Stimulated activated CD4-positive, alpha-beta T cell treated with anti-CD3 and anti-CD28 coated beads, TNF-alpha, amount 100 ng/mL, for 4 hours (primary cell): ENCODE results near the gene RABGEF1.
A peak's percentile ranks its signal among the peaks of the same experiment; 100 is the strongest.
"Not testable (repeated sequence)": the region's sequence is repeated elsewhere in the genome, so short reads cannot be mapped to it uniquely, and the experiment has no call there.

Experiments
- DNase-seq, 3 experiments: peaks; one replicate each; pipeline ENCODE4 v3.0.0-alpha.2; 2020; ENCODE audit warnings: low read depth in 3 of 3

RABGEF1 gene

DNA sequence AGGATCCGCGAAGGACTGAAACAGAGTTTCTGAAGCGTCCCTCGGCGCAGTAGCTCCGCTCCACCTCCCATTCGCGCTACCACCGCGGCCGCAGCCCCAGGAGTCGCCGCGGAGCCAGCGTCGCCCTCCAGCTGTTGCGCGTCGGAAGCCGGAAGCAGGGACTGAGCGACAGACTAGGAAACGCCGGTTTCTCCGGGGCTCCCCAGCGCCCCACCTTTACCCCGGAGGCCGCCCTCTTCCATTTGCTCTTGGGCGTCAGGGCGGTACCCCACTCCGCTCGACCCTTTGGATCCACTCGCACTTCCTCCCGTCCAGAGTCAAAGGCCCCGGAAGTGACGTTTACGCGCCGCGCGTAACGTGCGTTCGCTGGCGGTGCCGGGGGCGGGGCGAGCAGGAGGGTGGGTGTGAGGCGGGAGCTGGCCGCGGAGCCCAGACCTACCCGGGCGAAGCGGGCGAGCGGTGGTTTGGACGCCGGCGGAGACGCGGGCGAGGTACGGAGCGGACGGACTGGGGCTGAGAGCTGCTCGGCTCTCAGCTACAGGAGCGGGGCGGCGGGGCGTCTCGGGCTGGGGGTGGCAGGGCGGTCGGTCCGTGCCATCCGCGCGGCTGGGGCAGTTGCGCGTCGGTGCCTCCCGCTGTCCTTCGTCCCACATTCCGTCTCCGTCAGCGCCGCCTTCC, at the start of gene RABGEF1:
Gene RABGEF1, plus strand, starts transcription at position 432 of the 678 bp plus-strand sequence. CDS start 31,167 bp downstream, outside the sequence.
- DNase-seq: peak; percentile 91 to 94 (median 91)

DNA sequence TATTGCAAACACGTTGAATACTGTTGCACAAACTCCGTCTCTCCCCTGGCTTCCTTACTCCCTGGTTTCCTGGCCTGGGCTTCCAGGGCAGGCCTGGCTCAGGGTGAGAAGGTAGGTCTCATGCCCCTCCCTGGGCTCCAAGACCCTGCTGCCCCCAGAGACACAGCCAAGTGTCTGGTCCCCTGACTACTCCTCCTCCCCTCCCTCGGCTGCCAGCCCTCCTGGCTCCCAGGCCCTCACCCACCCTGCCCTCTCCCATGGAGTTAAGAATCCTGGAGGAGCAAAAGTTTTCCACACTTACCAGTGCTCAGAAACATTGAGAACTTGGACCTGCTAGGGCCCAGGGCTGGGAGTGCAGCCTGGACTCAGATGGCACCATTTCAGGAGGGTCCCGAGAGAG, 47.2 kb upstream of the RABGEF1 start:
- no peak for DNase-seq

DNA sequence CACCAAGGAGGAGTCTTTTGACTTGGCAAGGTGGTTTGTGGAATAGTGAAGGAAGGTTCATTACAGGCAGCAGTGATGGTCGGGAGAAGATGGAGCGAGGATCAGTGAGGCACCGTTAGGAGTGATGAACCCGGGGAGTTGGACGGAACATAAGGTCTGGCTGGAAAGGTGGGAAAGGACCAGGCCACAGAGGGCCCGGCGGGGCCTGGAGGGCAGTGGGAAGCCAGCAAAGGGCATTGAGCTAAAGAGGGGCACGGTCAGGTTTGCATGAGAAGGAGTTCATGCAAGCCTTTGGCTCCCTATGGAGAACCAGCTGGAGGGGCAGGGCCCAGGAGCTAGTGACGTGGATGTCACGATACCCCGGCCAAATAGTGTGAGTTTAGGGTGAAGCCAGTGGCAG, 46.2 kb upstream of the RABGEF1 start:
- DNase-seq: no peak

DNA sequence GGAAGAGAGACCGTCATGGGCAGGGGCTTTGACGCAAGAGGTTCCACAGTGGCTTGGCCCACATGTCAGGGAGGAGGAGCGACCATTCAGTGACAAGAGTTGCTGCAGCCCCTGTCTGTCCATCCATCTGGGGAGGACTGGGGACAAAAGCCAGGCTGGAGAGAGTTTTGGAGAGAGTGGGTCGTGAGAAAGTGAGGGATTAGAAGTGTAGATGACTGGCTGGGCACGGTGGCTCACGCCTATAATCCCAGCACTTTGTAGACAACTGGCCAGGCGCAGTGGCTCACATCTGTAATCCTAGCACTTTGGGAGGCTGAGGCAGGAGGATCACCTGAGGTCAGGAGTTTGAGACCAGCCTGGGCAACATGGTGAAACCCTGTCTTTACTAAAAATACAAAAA, 45.1 kb upstream of the RABGEF1 start:
- DNase-seq: not testable (repeated sequence)

DNA sequence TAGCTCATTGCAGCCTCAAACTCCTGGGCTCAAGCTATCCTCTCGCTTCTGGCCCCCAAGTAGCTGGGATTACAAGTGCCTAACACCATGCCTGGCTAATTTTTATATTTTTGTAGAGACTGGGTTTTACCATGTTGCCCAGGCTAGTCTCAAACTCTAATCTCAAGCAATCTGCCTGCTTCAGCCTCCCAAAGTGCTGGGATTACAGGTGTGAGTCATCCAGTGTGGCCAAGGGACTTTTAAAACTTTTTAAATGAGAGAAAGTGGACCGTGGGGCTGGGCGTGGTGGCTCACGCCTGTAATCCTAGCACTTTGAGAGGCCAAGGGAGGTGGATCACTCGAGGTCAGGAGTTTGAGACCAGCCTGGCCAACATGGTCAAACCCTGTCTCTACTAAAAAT, 44.4 kb upstream of the RABGEF1 start:
- not testable (repeated sequence) for DNase-seq

DNA sequence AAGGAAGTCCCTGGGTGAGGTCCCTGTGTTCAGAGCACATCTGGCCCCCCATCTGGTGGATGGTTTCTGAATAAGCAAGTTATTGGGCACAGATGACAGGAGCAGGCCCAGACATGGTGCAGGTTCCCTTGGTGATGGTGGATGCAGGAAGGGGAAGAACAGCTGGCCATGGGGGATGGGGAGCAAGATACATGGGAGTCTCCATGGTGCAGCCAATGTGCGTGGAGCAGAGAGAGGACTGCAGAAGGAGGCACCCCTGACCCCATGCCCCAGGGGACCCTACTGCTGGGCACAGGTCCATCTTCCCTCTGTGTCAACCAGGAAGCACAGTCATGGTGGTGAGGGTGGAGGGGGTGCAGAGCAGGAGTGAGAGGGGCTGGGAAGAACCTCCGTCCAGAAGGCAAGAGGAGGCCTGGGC, 43.8 kb upstream of the RABGEF1 start:
- no peak for DNase-seq

DNA sequence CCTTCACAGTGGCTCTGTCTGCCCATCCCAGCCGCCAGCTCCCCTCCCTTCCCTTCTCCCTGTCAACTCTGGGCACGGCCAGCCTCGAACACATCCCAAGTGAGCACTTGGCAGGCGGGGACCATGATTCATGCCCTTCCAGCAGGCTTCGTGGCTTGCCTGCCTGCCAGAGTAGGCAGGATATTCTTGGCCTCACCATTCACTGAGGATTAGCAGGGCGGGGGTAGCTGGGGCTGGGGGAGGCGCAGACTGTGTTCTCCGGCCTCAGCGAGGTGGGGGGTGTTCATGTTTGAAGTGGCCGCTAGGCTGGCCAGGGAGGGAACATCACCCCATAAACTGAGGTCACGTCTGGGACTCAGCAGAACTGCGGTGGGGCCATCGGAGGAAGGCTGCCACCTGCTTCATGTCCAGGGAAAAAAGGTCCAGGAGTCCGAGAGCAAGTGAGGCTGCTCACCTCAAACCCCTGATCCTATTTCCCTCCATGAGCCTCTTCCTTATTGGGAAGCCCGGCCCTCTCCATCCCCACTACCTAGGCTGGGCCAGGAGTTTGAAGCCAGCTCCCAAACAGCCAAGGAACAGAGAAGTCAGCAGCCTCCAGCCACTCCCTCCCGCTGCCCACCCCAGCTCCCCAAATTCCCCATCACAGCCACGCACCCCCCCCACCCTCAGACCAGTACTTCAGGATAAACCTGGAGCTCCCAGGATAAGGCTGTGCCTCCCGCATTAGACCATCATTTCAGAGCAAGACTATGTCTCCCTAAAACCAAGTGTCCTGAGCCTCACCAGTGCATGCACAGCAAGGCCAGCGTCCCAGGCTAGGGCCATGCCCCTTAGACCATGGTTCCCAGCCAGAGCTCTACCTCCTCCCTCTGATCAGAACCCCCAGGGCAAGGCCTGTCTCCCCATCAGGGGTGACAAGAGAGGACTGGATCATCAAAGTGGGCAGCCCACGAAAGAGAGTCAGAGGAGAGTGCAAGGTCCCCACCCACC, 42.8 kb upstream of the RABGEF1 start:
- no peak for DNase-seq

DNA sequence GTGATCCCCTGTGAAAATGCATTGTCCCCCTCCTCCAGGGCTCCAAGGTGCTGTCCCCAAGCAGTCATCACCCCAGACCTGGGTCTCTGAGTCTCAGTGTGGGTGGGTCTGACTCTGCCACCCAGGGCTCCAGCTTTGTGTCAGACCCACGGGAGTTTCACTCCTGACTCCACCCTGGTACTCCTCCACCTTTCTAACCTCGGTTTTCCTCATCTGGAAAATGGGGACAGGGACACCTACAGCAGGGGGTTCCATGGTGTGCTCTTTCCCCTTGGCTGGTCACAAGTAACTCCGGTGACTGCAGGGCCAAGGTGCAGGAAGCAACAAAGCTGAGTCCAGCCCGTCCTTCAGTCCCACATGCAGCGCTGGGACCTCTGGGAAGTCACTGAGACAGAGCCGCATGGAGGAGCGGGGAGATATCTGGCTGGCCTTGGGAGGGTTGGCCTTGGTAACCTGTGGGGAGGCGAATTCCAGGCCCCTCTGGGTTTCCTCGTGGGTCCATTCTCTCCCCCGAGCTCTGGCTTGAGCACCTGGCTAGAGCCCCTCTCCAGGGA, 41.8 kb upstream of the RABGEF1 start:
- DNase-seq: no peak

DNA sequence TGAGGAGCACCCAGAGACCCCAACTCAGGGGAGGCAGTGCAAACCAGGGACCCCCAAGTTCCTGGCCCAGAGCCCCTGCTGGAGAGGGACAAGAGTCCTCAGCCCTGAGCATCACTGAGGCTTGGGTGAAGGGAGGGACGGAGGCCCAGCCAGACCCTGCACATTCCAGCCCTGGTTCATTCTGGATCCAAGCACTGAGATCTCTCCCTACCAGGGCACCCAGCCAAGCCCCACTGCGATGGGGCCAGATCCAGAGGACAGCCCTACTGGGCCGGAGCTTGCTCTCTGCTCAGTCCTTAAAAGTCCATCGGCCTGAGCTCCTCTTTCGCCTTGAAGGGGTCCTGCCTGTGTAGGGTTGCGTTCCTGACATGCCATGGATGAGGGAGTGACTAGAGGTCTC, 40.5 kb upstream of the RABGEF1 start:
- no peak for DNase-seq

DNA sequence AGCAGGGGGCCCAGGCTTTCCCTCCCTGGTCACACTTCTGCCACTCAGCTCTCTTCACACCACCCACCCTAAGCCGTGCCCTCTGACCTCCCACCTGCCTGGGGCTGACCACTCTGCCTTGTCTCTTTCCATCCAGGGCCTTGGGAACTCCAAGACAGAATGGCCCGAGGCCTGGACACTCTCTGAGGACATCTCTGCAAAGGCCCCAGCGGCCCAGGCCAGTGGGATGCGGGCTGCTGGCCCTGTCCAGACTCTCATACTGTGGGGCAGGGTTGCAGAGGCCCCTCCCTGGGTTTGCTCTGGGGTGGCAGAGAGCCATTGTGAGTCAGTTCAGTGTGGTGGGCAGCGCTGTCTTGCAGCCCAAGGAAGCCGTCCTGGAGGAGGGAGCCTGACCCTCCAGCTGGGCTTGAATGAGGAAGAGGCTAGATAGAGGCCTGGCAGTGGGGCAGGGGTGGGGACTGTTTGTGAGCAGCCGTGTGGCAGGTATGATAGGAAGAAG, 39.9 kb upstream of the RABGEF1 start:
- no peak for DNase-seq

DNA sequence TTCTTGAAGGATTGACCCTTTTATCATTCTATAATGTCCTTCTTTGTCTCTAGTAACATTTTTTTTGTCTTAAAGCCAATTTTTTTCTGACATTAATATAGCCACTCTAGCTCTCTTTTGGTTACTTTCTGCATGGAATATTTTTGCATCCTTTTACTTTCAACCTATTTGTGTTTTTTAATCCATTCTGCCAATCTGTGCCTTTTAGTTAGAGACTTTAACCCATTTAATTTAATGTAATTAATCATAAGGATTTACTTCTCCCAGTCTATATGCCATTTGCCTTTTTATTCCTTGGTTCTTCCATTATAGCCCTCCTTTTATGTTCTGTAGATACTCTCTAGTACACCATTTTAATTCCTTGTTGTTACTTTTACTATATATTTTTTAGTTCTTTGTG, 32.7 kb upstream of the RABGEF1 start:
- DNase-seq: no peak

DNA sequence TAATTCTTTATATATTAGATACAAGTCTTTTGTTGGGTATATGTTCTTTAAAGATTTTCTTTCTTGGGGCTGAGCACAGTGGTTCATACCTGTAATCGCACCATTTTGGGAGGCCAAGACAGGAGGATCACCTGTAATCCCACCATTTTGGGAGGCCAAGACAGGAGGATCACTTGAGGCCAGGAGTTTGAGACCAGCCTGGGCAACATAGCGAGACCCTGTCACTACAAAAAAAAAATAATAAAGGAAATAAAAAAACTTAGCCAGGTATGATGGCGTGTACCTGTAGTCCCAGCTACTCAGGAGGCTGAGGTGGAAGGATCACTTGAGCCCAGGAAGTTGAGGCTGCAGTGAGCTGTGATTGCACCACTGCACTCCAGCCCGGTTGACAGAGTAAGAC, 29.8 kb upstream of the RABGEF1 start:
- DNase-seq: not testable (repeated sequence)

DNA sequence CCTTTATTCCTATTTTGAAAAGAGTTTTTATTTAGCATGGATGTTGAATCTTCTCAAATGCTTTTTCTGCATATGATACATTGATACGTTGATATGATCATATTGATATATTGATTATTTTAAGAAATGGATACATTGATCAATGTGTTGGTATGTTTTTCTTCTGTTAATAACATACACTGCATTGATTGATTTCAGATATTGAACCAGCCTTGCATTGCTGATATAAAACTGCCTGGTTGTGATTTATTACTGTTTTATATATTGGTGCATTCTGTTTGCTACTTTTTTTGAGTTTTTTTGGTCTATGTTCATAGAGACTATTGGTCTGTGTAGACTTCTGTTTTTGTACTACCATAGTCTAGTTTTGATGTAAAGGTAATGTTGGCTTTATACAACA, 26.8 kb upstream of the RABGEF1 start:
- no peak for DNase-seq

DNA sequence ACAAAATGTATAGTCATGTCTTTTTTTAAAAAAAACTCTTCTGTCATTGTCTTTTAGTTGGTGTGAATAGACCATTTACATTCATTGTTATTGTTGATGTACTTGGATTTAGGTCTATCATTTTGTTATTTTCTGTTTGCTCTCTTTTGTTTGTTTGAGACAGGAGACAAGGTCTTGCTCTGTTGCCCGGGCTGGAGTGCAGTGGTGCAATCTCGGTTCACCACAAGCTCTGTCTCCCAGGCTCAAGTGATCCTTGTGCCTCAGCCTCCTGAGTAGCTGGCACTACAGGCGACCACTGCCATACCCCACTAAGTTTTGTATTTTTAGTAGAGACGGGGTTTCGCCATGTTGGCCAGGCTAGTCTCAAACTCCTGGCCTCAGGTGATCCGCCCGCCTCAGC, 23.9 kb upstream of the RABGEF1 start:
- DNase-seq: not testable (repeated sequence)

DNA sequence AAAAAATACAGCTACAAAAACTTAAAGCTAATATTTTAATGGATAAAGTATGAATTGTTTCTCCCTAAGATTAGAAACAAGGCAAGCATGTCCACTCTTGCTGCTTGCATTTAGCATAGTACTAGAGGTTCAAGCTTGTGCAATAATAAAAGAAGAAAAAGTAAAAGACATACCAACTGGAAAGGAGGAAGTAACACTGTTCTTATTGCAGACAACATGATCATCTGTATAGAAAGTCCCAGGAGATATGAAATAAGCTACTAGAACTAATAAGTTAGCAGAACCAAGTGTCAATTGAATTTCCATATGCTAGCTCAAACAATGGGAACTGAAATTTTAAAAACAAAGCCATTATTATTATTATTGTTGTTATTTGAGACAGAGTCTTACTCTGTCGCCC, 20.0 kb upstream of the RABGEF1 start:
- DNase-seq: no peak

DNA sequence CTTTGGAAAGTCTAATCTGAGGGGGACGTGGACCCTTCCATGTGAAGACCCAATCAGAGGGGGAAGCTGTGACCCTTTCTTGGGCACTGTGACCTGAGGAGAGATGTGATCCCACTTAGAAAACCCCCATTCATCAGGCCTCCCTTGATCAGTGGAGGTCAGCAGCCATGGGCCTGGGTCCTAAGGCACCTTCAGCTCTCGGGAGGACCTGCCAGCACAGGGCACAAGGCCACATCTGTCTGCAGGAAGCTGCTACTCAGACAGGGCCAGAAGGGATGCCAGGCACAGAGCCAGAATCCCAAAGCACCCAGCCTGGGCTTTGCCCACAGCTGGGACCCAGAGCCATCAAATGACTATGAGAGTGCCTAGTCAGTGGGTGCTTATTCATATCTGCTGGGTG, 14.7 kb upstream of the RABGEF1 start:
- DNase-seq: no peak

DNA sequence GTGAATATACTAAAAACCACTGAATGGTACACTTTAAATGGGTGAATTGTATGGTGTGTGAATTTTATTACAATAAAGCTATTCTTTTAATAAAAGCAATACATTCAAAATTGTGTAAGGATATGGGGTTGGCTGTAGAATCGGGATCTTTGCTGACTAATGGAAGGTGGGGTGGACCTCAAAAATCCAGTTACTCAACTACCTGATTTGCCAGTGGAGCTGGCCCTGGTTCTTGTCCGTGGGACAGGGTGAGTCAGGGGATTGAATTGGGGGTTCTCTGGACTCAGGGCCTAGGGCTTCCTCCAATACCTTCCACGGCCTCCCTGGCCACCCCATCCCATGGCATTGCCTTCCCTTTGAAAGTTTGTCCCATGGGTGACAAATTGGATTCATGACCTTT, 13.5 kb upstream of the RABGEF1 start:
- no peak for DNase-seq

DNA sequence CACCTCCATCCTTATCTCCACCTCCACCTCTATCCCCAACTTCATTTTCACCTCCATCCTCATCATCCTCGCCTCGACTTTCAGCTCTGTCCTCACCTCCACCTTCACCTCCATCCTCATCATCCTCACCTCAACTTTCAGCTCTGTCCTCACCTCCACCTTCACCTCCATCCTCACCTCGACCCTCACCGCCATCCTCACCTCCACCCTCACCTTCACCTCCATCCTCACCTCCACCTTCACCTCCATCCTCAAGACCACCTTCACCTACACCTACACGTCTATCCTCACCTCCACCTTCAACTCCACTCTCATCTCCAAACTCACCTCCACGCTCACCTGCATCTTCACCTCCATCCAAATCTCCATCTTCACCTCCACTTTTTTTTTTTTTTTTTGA, 12.0 kb upstream of the RABGEF1 start:
- no peak for DNase-seq

DNA sequence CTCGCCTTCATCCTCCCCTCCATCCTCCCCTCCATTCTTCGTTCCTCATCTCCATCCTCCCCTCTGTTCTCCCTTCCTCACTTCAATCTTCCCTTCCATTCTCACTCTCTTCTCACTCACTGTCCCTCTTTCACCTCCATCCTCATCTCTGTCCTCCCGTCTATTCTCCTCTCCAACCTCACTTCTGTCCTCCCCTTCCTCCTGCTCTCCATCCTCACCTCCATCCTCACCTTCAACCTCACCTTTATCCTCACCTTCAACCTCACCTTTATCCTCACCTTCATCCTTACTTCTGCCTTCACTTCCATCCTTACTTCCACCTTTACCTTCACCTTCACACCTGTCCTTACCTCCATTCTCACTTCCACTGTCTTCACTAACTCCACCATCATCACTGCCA, 11.3 kb upstream of the RABGEF1 start:
- DNase-seq: no peak

DNA sequence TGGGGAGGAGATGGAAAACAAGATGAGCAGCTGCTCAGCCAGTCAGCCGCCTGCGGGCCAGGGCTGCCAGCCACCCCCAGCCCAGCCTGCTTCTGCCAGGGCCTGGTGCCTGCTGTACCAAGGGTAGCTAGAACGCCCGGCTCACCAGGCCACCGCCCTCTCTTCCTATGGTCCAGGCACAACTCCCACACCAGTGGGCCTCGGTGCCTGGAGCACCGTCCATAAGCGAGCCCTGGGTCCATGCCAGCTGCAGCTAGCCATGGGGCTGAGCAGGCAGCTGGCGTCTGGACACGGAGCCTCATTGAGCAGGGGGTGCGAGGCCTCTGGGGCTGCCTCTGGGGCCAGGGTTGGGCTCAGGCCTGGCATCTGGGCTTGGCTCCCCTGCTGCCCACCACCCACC, 8.5 kb upstream of the RABGEF1 start:
- no peak for DNase-seq

DNA sequence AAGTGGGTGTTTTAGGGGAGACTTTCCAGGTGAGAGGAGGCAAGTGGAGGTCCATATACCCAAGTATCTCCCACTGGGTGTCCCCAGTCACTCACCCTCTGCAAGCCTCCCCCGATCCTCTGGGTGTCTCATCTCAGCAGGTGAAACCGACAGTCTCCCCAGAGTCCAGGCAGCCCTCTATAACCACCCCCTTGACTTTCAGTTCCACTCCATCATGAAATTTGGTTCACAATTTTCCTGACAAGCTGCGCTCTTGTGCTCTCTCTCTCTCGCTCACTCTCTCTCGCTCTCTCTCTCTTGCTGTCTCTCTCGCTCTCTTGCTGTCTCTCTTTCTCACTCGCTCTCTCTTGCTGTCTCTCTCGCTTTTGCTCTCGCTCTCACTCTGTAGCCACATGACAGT, 8.1 kb upstream of the RABGEF1 start:
- no peak for DNase-seq

DNA sequence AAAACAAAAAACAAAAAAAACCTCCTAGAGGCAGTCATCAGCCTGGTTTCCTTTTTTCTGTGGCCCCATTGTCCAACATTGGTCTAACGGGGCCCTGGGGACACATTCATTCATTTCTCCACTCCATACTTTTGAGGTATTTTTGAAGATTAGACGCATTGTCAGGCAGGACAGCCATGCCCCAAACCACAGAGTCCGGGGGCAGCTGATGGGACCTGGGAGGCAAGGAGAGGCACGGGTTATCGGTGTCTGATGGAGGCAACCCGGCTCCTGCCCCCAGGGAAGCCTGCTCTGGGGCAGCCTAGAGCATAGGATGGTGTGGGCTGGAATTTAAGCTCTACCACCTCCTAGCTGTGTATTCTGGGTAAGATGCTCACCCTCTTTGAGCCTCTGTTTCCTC, 6.5 kb upstream of the RABGEF1 start:
- no peak for DNase-seq

DNA sequence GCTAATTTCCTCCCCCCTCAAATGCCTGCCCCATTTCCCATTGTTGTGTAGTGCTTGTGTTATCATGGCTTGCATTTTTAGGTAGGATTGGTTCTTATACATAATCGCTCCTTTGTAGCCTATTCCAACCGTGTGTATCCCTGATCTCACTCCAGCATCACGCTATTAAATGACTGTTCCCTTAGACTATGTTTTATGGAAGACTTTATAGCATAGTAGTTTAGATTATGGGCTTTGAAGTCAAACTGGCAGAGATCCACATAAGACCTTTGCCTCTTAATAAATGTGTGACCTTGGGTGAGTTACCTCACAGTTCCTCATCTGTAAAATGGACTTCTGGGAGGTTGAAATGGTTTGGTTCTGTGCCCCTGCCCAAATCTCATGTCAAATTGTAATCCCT, 5.4 kb upstream of the RABGEF1 start:
- DNase-seq: no peak
